GM18508 (cell line): ENCODE data around the gene C11orf97.
"Not testable (repeated sequence)": the region's sequence is repeated elsewhere in the genome, so short reads cannot be mapped to it uniquely, and the experiment has no call there.

Experiments
- ATAC-seq: cut with Tn5 transposase; IDR thresholded peaks from one replicate; pipeline ENCODE4 v1.9.1; 2021; ENCODE audit warnings: moderate number of reproducible peaks; ENCODE audit not compliant: insufficient read depth, unreplicated experiment

C11orf97 gene

DNA sequence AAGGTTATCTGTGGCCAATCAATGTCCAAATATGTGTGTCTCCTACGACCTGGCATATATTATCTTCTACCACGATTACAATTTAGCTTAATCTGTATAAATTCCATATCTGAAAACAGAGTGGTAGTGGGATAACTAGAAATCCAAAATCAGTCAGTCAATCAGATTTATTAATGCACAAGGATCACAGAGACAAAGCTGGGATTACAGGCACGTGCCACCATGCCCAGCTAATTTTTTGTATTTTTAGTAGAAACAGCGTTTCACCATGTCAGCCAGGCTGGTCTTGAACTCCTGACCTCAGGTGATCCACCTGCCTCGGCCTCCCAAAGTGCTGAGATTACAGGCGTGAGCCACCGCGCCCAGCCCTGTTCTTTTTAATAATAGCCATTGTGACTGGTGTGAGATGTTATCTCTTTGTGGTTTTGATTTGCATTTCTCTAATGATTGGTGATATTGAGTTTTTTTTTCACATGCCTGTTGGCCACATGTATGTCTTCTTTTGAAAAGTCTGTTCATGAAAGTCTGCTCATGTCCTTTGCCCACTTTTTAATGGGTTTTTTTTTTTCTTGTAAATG, 43.6 kb downstream of the C11orf97 start:
- ATAC-seq, result not testable (repeated sequence)

DNA sequence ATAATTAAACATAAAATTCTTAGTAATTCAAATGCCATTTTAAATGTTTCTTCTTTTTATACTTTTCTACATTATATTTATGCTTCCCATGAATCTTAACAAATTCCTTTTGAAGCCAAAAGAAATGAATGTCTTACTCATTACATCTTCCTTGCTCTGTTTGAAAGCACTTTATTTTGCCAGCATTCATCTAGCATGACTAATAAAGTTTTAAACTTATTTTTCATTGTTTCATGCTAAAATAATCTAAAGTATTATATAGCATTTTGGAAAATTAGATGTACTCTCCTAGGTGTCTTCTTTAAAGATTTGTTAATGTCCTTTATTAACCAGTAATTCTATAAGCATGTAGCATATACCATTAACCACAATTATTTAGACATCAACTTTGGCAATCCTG, 45.2 kb downstream of the C11orf97 start:
- ATAC-seq, result no peak

DNA sequence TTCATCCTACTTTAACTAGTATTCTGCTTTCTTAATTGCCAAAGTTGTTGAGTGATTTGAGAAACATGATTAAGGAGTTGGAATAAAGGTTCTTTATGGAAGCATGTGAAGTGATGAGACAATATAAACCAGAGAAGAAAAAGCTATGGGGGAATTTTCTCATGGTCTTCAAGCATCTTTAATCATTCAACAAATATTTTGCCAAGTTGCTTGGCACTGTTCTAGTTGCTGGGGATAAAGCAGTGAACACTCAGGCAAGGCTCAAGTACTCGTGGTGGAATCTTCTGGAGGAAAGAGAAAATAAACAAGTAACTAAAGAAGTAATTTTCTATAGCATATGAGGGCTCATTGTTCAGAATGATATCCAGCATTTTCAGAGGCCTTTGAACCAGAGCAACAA, 45.7 kb downstream of the C11orf97 start:
- no peak for ATAC-seq

DNA sequence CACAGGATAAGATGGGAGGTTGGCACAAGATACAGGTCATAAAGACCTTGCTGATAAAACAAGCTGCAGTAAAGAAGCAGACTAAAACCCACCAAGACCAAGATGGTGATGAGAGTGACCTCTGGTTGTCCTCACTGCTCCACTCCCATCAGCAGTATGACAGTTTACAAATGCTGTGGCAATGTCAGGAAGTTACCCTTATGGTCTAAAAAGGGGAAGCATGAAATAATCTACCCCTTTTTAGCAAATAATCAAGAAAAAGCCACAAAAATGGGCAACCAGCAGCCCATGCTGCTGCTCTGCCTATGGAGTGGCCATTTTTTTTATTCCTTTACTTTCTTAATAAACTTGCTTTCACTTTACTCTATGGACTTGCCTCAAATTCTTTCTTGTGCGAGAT, 46.2 kb downstream of the C11orf97 start:
- no peak for ATAC-seq

DNA sequence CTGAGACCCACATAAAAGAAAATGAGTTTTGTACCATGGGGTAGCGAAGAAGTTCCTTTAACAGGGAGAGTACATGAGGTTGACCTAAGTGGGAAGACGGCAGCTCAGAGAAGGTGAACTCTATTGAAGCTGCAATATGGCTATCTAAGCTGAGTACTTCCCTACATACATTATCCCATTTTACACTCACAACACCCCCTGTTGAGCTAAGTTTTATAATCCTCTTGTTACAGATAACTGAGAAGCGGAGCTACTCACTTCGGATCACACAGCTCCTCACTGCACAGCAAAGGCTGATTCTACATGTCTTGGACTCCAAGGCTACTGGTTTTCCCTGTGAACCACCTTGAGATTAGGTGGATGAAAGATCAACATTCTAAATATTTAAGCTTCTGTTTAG, 46.7 kb downstream of the C11orf97 start:
- ATAC-seq, result no peak

DNA sequence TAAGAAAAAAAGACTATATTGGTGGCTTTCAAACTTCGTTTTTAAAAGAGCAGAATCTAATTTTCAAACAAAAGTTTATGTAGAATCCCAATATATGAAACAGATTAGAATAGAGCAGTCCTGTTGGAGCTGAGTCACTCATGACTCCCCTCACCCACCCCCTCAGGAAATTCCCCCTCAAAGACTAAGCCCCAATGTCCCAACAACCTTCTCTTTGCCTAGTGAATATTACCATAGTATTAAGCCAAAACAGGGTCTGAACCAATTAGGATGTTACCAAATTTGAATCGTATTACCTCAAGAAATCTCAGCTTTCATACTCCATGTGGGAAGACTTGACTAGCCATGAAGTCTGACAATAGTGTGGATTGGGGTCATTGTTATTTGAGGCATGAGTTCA, 47.1 kb downstream of the C11orf97 start:
- no peak for ATAC-seq

DNA sequence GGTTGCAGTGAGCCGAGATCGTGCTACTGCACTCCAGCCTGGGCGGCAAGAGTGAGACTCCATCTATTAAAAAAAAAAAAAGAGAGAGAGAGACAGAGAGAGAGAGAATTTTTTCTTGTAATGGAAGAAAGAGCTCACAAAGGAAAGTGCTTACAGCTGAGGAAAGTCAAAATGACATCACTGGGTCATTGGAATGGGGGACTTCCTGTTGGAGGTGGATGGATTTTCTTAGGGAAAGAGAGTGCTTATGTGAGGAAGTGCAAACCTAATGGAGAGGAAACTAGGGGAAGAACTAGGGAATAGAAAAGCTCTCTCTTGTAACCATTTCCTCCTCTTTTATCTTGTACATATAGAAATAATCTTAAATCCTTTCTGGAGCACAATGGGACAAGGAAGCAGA, 48.6 kb downstream of the C11orf97 start:
- no peak for ATAC-seq

DNA sequence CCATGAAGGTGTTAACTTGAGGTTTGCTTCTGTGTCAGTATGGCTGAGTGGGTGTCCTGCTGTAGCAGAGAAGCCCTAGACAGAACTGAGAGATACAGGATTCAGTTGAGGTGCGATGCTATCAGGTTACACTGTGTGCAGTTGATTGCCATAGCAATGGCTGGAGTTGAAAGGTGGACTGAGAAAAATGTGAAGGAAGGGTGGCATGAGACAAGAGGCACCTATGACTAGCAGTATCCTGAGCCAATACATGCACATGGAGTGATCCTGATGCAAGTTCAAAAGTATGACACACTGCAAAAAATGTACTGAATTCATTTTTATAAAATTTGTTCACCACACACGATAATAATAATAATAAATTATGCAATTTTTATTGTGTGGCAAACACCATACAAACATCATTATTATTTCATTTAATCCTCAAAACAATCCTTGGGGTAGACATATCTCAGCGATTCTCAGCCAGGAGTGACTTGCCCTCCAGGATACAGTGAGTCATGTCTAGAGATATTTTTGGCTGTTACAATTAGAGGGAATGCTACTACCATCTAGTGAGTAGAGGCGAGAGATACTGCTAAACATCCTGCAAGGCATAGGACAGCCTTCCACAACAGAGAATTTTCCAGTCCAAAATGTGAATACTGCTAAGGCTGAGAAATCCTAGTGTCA, 51.1 kb downstream of the C11orf97 start:
- ATAC-seq, result no peak

DNA sequence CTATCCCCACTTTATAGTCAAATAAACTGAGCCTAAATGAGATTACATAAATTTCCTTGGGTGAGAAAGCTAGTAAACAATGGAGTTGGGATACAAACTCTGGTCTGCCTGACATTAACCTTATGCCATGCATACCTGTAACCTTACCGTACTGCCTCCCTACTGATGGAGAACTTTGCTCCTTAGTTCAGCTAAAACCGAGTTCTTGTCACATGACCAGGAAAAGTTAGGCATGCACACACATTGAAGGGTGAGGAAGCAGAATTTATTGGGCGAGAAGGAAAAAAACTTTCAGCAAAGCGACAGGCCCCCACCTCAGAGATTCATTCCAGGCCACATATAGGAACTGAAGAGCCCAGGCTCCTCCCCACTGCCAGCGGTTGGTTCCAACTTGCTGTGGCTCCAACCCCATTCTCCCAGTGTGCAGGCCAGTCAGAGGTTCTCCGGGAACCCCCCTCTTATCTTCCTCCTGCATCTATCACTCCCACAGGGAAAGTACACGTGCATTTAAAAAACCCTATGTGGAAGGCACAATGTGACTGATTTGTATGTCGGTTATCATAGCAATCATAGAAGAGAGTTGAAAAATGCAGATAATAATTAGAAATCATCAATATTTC, 51.7 kb downstream of the C11orf97 start:
- ATAC-seq, result no peak

DNA sequence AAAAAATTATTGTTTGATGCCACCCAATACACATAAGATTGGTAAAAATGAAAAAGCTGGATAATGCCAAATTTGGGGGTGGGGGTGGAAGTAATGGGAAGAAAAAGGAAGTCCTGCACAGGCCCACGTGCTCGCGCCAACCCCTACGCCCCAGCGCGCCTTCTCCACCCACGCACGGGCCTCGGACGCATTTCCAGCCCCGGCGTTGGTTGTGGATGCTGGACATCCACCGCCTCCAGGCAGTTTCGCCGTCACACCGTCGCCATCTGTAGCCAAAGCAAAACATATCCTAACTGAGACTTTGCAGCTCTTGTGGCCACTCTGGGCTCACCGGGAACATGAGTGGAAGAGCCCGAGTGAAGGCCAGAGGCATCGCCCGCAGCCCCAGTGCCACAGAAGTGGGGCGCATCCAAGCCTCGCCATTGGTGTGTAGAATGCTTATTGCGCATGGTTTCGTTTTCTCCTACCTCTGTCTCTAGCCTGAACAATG, 55.0 kb downstream of the C11orf97 start, which contains the start of gene PIWIL4:
Gene PIWIL4 (plus strand): TSS at position 188 of the 490 bp plus-strand sequence. CDS start 151 bp downstream, at position 339.
- no peak for ATAC-seq

DNA sequence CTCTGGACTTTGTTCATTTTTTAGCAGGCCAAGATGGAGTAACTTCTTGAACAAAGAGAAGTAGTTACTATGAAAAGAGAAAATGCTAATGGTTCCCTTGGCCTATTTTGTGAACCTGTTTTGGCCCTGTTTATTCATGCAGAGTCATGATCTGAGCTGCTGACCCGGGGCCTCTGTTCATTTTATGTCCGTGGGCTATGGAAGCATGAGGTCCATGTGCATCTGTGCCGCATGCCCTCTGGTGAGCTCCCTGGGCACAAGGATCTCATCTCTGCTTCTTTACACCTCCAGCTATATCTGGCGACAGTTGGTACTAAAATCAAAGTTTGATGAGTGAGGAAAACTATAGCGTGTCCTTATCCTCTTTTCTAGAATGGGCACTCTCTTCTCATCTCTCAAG, 55.9 kb downstream of the C11orf97 start:
- ATAC-seq, result no peak

DNA sequence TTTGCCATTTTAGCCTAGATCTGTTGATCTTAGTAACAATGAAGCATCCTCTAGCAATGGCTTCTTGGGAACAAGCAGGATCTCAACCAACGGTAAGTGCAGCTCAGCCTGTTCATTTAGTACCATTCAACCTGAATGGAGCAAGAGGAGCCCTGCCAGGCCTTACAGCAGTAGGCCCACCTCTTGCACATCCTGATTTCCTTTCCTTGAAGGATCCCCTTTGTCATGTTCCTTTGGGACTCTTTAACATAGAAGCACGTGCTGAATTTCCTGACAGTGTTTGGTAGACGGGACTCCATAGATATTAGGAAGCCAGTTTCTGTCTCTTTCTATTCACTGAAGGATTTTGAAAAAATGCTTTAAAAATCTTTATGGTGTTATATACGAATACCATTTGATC, 56.5 kb downstream of the C11orf97 start:
- ATAC-seq, result no peak

DNA sequence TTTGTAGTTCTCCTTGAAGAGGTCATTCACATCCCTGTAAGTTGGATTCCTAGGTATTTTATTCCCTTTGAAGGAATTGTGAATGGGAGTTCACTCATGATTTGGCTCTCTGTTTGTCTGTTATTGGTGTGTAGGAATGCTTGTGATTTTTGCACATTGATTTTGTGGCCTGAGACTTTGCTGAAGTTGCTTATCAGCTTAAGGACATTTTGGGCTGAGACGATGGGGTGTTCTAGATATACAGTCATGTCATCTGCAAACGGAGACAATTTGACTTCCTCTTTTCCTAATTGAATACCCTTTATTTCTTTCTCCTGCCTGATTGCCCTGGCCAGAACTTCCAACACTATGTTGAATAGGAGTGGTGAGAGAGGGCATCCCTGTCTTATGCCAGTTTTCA, 60.7 kb downstream of the C11orf97 start:
- ATAC-seq, result not testable (repeated sequence)

DNA sequence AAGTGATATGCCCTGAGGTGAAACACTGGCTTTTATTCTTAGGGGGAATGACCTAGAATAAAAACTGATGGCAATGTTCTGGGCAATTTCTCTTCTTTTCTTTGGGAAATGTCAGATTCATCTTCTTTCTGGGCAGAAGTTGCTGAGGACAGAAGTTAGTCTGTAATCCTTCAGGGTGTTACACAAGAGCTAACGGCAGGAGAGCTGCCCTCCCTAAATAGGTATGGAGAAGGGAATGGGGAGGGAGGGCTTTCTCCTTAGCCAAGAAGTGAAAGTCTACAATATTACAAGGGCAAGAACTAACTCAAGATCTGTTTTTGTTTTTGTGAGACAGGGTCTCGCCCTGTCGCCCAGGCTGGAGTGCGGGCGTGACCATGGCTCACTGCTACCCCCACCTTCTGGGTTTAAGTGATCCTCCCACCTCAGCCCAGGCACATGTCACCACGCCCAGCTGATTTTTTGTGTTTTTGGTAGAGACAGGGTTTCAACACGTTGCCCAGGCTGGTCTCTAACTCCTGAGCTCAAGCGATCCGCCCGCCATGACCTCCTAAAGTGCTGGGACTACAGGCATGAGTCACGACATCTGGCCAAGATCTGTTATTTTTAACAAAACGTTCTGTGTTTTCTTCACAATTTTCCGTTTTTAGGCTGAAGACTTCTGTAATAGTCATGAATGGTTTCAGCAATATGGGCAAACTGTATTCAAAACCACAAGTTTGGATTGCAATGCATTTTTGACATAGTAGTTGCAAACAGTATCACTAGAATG, 62.1 kb downstream of the C11orf97 start:
- no peak for ATAC-seq

DNA sequence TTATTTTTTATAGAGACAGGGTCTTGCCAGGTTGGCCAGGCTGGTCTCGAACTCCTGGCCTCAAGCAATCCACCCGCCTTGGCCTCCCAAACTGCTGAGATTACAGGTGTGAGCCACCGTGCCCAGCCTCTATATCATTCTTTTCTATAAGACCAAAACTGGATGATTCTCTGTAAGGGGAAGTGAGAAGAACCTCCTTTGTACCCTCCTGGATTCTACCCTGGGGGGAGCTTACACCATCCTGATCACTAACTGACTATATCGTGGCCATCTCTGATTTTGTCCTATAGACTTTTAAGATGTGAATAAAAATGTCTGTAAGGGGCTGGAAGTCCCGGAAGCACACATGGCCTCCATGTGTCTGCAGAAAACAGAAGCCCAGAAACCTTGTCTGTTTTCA, 64.0 kb downstream of the C11orf97 start:
- no peak for ATAC-seq

DNA sequence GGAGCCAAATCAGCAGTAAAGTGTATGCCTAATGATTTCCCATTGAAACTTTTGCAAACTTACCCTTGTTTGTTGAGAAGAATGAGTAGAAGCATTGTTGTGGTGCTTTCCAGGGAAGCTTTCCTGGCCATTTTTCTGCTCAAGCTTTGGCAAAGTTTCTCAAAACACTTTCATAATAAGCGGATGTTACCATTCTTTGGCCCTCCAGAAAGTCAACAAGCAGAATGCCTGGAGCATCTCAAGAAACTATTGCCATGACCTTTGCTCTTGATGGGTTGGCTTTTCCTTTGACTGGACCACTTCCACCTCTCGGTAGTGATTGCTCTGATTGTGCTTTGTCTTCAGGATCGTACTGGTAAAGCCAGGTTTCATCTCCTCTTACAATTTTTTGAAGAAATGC, 65.6 kb downstream of the C11orf97 start:
- ATAC-seq, result no peak
